Kidney (tissue), 14 donors: ENCODE measurements around the gene ITPR1. TPM values are rescaled to one million over a fixed set of nuclear protein-coding genes. Genes with fewer than 3 reads are reported as not detected.

Source experiments
- DNase-seq, 5 donors: peaks; one replicate each; pipeline ENCODE4 v3.0.0-alpha.2; 2013 to 2020
- FAIRE-seq: peaks from 2 replicates; lab custom pipeline; 2012; peaks lifted over from hg19 to GRCh38; lab: Jason Lieb, UNC
- H3K27ac ChIP-seq, 2 donors: one replicate each; pipeline ENCODE4 v1.7.0; 2013; ENCODE audit warnings: low read depth in 2 of 2, low read length in 2 of 2, inconsistent platforms in 1 of 2
- H3K27me3 ChIP-seq: one replicate; pipeline ENCODE4 v1.7.1; 2013; ENCODE audit warnings: low read length, inconsistent platforms; ENCODE audit not compliant: control insufficient read depth, insufficient read depth
- H3K36me3 ChIP-seq, 3 donors: one replicate each; pipeline versions ENCODE4 v1.7.0 to v1.7.1; 2013; ENCODE audit warnings: low read length in 3 of 3, control low read depth in 1 of 3, inconsistent platforms in 1 of 3; ENCODE audit not compliant: insufficient read depth in 3 of 3, control insufficient read depth in 2 of 3
- H3K4me1 ChIP-seq, 3 donors: one replicate each; pipeline versions ENCODE4 v1.7.0 to v1.7.1; 2013; ENCODE audit warnings: low read length in 3 of 3, inconsistent platforms in 1 of 3, low read depth in 1 of 3; ENCODE audit not compliant: control insufficient read depth in 2 of 3, insufficient read depth in 2 of 3
- H3K4me3 ChIP-seq, 3 donors: one replicate each; pipeline versions ENCODE4 v1.7.0 to v1.8.1; 2013; ENCODE audit warnings: low read length in 3 of 3, control low read depth in 1 of 3, inconsistent platforms in 1 of 3
- H3K9ac ChIP-seq, 3 donors: one replicate each; pipeline versions ENCODE4 v1.7.0 to v1.7.1; 2013; ENCODE audit warnings: low read length in 3 of 3, control low read depth in 1 of 3, inconsistent platforms in 1 of 3
- H3K9me3 ChIP-seq, 3 donors: one replicate each; pipeline versions ENCODE4 v1.7.0 to v1.7.1; 2013; ENCODE audit warnings: low read length in 3 of 3, control low read depth in 1 of 3, inconsistent platforms in 1 of 3; ENCODE audit not compliant: control insufficient read depth in 2 of 3, insufficient read depth in 1 of 3
- intact Hi-C: fragments of 100-400 bp; cut with DNase I; formaldehyde crosslinking; loops from one replicate; pipeline ENCODE4 v1.11.1; 2022
- polyA plus RNA-seq: library from polyadenylated mRNA; stranded (reverse); fragments of 350-450 nt; fragmentation: Illumina TruSeq; extraction: RNeasy Lipid Tissue Mini Kit (QIAGEN cat#74804); gene quantifications from one replicate; pipeline ENCODE4 v1.2.3, GENCODE V29; 2014; ENCODE audit warnings: low read depth, low replicate concordance; ENCODE audit not compliant: insufficient read depth
- total RNA-seq: library from RNA; stranded (reverse); fragmentation: NEBNext Ultra II Directional; extraction: Animal tissue kit (Norgen Biotek cat#: 25700); gene quantifications from one replicate; pipeline ENCODE4 v1.2.1, GENCODE V29; 2021
- TF ChIP-seq, protein P1 (sequence below): IDR thresholded peaks from 3 replicates; pipeline ENCODE4 v1.5.1; 2012; ENCODE audit warnings: mild to moderate bottlenecking, moderate library complexity, borderline replicate concordance; ENCODE audit not compliant: insufficient read depth; ENCODE audit errors: extremely low read depth
- donor health status: control.
- donor health status: control.
- donor health status: control.
- donor health status: control.
- donor health status: control.
- donor health status: DM: yes; HTN: yes; CAD: no.
- donor health status: Normal renal cell carcinoma (clear cell type).

ITPR1 gene
- total and polyA plus RNA-seq, 2 donors from 2014 or later: 30.2 to 81.2 TPM

DNA sequence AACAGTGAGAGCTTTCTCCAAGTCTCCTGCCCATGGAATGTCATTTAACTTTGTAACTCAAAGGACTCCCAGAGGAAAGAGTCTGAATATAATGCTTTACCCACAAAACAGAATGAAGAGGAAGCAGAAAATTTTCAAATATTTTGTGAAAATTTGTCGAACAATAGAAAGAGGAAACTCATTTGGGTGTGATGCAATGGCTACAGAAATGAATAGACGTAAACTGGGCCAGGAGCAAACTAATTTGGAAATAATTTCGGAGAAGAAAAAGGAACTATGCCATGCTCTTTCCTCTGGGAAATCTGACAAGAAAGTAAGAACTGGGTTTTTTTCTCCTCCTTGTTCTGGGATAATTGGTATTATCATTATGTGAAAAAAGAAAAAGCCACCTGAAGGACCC lies 14.9 kb upstream of the ITPR1 start:
- no peak for FAIRE-seq
- peaks cover 0 to 2% (median 0%) of the 10 kb centered on the region in 3 donors for H3K4me1 ChIP-seq

DNA sequence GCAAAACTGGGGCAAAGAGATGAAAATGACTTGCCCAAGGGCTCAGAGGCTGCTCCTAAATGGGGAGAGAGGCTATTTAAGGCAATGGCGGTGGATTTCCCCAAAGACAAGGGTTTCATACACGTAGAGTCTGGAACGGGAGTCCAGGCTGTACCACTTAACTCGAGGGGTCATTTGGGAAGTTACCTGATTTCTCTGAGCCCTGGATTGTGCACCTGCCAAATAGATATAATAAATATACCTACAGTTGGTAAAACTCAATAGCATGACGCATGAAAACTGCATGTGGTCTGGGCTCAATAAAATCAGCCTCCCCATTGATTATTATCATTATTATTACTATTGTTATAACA lies 1.3 kb upstream of the ITPR1 start:
- H3K9ac ChIP-seq: peak overlapping the region; percentile 32 to 83 (median 64)
- FAIRE-seq (no peak), DNase-seq (no peak)

More for the DNA sequence above, 14.9 kb upstream of the ITPR1 start:
- intact Hi-C loops: no loop called here
- no peak for DNase-seq
- no peak overlapping the region for H3K27ac ChIP-seq
- no peak overlapping the region for H3K4me3 ChIP-seq
- no peaks in the 10 kb centered on the region for H3K9me3 ChIP-seq
- H3K36me3 ChIP-seq: no peaks in the 10 kb centered on the region
- H3K9ac ChIP-seq: no peak overlapping the region
- TF ChIP-seq, protein P1, sequence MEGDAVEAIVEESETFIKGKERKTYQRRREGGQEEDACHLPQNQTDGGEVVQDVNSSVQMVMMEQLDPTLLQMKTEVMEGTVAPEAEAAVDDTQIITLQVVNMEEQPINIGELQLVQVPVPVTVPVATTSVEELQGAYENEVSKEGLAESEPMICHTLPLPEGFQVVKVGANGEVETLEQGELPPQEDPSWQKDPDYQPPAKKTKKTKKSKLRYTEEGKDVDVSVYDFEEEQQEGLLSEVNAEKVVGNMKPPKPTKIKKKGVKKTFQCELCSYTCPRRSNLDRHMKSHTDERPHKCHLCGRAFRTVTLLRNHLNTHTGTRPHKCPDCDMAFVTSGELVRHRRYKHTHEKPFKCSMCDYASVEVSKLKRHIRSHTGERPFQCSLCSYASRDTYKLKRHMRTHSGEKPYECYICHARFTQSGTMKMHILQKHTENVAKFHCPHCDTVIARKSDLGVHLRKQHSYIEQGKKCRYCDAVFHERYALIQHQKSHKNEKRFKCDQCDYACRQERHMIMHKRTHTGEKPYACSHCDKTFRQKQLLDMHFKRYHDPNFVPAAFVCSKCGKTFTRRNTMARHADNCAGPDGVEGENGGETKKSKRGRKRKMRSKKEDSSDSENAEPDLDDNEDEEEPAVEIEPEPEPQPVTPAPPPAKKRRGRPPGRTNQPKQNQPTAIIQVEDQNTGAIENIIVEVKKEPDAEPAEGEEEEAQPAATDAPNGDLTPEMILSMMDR: no peak
- no peaks in the 10 kb centered on the region for H3K27me3 ChIP-seq

DNA sequence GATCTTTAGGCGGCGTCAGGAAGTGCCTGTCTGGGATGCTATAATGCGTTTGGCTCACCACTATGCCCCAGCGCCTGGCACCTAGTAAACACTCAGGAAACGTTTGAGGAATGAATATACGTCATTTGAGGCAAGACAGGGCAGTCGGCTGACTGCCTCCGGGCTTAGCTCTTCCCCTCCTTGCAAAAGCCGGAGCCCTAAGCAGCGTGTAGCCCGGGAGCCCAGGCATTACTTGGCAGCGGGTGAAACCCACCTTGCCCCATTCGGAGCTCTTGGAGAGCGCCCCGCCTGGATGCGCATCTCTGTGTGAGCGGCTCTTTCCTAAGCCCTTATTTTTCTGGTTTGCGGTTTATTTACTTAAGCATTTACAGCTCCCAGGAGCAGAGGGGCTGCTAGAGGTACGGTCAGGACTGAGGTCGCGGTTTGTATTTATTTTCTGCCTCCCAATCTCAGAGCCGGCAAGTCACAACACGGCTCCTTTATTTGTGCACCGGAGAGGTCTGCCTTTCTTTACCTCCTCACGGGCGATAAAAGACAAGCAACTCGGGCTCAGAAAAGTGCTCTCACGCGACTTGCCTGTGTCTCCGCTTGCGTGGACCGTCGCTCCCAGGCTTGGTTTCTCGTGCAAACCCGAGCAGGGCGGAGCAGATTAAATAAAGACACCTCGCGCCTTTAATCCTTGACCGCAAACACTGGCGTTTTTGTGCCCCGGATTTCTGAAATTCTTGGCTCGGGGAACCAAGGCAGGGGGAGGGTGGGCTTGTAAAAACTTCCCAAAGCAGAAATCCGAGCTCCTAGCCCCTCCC lies 737 bp upstream of the ITPR1 start:
- Histone ChIP-seq H3K9ac (peak overlapping the region; percentile 64 to 83 (median 71)), H3K36me3 (no peaks in the 10 kb centered on the region), H3K27ac (peak overlapping the region; percentile 82 to 84), H3K4me3 (peak overlapping the region; percentile 76 to 91 (median 85)), H3K9me3 (no peaks in the 10 kb centered on the region), H3K27me3 (no peaks in the 10 kb centered on the region), H3K4me1 (peaks cover 0 to 5% (median 0%) of the 10 kb centered on the region in 3 donors)
- DNase-seq (peak; percentile 66 to 84 (median 81)), FAIRE-seq (no peak)
- intact Hi-C loops: no loop called here
- TF ChIP-seq, protein P1: no peak

More for the DNA sequence above, 1.3 kb upstream of the ITPR1 start:
- H3K27ac ChIP-seq: no peak overlapping the region
- TF ChIP-seq, protein P1: no peak
- H3K27me3 ChIP-seq: no peaks in the 10 kb centered on the region
- peaks cover 0 to 5% (median 0%) of the 10 kb centered on the region in 3 donors for H3K4me1 ChIP-seq
- intact Hi-C loops: no loop called here
- no peaks in the 10 kb centered on the region for H3K36me3 ChIP-seq
- H3K4me3 ChIP-seq: peak overlapping the region; percentile 76 to 91 (median 85)
- no peaks in the 10 kb centered on the region for H3K9me3 ChIP-seq
